ENCODE results near the gene SREK1IP1. TPM values are rescaled to one million over a fixed set of nuclear protein-coding genes. Genes with fewer than 3 reads are reported as not detected.

SREK1IP1 gene
- total and polyA plus RNA-seq, 12 donors, result 5.5 to 25.9 (median 12.5) TPM

GRCh38 chr5:64759960-64760660, 8.4 kb downstream of the SREK1IP1 start:
- intact Hi-C loops (cut with DNase I), result no loop called here
- DNase-seq (no peak), ATAC-seq (no peak)
- no peak overlapping the region for H3K27ac ChIP-seq
- peaks cover 0 to 41% (median 0%) of the 10 kb centered on the region in 9 donors for H3K36me3 ChIP-seq
- no peaks in the 10 kb centered on the region for H3K9me3 ChIP-seq
- 60 to 74% methylated on average over 4 of the region's 4 CpGs for WGBS, 2 donors
- TF ChIP-seq CTCF (IDR thresholded peaks at IDR 0.05), result no peak
- no peaks in the 10 kb centered on the region for H3K27me3 ChIP-seq
- H3K4me3 ChIP-seq, result no peak overlapping the region
- H3K4me1 ChIP-seq, result peaks cover 0 to 44% (median 25%) of the 10 kb centered on the region in 9 donors

- WGBS, 2 donors, result 74 to 88% methylated on average over 3 of the region's 3 CpGs
- no peak for TF ChIP-seq CTCF (IDR thresholded peaks at IDR 0.05)
Measured at GRCh38 chr5:64758901-64759300, 9.6 kb downstream of the SREK1IP1 start.

GRCh38 chr5:64754066-64754465, 14.4 kb downstream of the SREK1IP1 start:
- H3K27ac ChIP-seq, result no peak overlapping the region
- peaks cover 0 to 11% (median 2%) of the 10 kb centered on the region in 9 donors for H3K4me1 ChIP-seq
- ATAC-seq, result no peak
- no peak overlapping the region for H3K4me3 ChIP-seq
- no peak for DNase-seq
- 99 to 100% methylated on average over 2 of the region's 2 CpGs for WGBS, 2 donors
- H3K36me3 ChIP-seq, result peaks cover 0 to 37% (median 0%) of the 10 kb centered on the region in 9 donors
- no peaks in the 10 kb centered on the region for H3K9me3 ChIP-seq
- H3K27me3 ChIP-seq, result no peaks in the 10 kb centered on the region
- intact Hi-C loops (cut with DNase I), result no loop called here
- TF ChIP-seq CTCF (IDR thresholded peaks at IDR 0.05), result no peak

More at GRCh38 chr5:64758901-64759300, 9.6 kb downstream of the SREK1IP1 start:
- H3K4me3 ChIP-seq, result no peak overlapping the region
- DNase-seq (no peak), ATAC-seq (no peak)
- peaks cover 0 to 33% (median 17%) of the 10 kb centered on the region in 9 donors for H3K4me1 ChIP-seq
- H3K36me3 ChIP-seq, result peaks cover 0 to 36% (median 0%) of the 10 kb centered on the region in 9 donors
- H3K27ac ChIP-seq, result no peak overlapping the region
- no peaks in the 10 kb centered on the region for H3K27me3 ChIP-seq
- intact Hi-C loops (cut with DNase I), result no loop called here
- no peaks in the 10 kb centered on the region for H3K9me3 ChIP-seq

GRCh38 chr5:64749385-64749784, 19.1 kb downstream of the SREK1IP1 start:
- intact Hi-C loops (cut with DNase I), result no loop called here
- Histone ChIP-seq H3K27me3 (no peaks in the 10 kb centered on the region), H3K9me3 (no peaks in the 10 kb centered on the region), H3K4me1 (no peaks in the 10 kb centered on the region), H3K4me3 (no peak overlapping the region), H3K27ac (no peak overlapping the region), H3K36me3 (peaks cover 0 to 39% (median 0%) of the 10 kb centered on the region in 9 donors)
- DNase-seq (no peak), ATAC-seq (no peak)
- no peak for TF ChIP-seq CTCF (IDR thresholded peaks at IDR 0.05)
- 80 to 97% methylated on average over 4 of the region's 4 CpGs for WGBS, 2 donors

Data from heart right ventricle (tissue), 16 donors.